ENCODE measurements around the gene ZNF76. TPM values are rescaled to one million over a fixed set of nuclear protein-coding genes. Genes with fewer than 3 reads are reported as not detected.

The ZNF76 gene
- total and polyA plus RNA-seq, 9 of the 15 experiments (the other 6 are each of a cell fraction or from before 2014, with no cell fraction given) = 1.2 to 17.8 (median 10.7) TPM

DNA sequence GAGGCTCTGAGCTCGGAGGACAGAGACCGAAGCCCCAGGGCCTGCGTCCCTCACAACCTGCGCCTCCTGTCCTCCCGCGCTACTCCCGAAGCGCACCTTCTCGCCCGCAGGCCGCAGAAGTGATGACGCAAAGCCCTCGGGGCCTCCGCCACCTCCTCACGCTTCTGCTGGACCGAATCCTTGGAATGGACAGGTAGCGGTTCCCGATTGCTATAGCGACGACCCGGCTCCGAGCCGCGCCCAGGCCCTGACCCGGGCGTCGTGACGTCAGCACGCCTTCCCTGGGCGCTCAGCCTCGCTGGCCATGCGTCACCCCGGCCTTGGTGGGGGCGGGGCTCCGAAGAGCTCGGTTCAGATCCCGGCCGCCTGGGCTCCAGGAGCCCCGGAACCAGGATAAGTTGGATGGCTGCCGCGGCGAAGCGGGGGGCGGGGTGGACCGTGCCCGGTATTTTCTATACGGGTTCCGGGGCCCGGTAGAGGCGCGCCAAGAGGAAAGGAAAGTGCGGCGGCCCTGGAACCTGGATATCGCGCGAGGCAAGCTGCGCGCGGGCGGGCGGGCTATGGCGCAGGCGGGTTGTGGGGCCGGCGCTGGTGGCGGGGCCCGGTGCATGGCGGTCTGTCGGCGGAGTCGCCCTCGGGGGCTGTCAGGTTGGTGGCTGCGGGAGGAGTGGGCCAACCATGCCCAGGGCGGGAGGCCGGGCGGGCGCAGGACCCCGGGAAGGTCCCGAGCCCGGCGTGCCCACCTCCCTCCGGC lies at the start of gene ZNF76 (continued):
- TF ChIP-seq, protein P1, sequence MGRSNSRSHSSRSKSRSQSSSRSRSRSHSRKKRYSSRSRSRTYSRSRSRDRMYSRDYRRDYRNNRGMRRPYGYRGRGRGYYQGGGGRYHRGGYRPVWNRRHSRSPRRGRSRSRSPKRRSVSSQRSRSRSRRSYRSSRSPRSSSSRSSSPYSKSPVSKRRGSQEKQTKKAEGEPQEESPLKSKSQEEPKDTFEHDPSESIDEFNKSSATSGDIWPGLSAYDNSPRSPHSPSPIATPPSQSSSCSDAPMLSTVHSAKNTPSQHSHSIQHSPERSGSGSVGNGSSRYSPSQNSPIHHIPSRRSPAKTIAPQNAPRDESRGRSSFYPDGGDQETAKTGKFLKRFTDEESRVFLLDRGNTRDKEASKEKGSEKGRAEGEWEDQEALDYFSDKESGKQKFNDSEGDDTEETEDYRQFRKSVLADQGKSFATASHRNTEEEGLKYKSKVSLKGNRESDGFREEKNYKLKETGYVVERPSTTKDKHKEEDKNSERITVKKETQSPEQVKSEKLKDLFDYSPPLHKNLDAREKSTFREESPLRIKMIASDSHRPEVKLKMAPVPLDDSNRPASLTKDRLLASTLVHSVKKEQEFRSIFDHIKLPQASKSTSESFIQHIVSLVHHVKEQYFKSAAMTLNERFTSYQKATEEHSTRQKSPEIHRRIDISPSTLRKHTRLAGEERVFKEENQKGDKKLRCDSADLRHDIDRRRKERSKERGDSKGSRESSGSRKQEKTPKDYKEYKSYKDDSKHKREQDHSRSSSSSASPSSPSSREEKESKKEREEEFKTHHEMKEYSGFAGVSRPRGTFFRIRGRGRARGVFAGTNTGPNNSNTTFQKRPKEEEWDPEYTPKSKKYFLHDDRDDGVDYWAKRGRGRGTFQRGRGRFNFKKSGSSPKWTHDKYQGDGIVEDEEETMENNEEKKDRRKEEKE (IDR thresholded peaks at IDR 0.05; ENCODE audit: borderline replicate concordance in 1 of 2, control insufficient read depth in 1 of 2, low read depth in 2 of 2, low read length in 1 of 2) = no peak
- TF ChIP-seq ZKSCAN1 (IDR thresholded peaks at IDR 0.05; ENCODE audit: low read depth, low read length) = peak; percentile 41
- no peak for TF ChIP-seq SRSF1 (IDR thresholded peaks at IDR 0.05; ENCODE audit: low read depth, low read length)
- TF ChIP-seq, protein P2, sequence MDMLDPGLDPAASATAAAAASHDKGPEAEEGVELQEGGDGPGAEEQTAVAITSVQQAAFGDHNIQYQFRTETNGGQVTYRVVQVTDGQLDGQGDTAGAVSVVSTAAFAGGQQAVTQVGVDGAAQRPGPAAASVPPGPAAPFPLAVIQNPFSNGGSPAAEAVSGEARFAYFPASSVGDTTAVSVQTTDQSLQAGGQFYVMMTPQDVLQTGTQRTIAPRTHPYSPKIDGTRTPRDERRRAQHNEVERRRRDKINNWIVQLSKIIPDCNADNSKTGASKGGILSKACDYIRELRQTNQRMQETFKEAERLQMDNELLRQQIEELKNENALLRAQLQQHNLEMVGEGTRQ (CRISPR knock-in tag; IDR thresholded peaks at IDR 0.05) = no peak
- no peak for TF ChIP-seq HNRNPUL1 (IDR thresholded peaks at IDR 0.05; ENCODE audit: low read length)
- peak; percentile 97 for TF ChIP-seq XRCC5 (IDR thresholded peaks at IDR 0.05; ENCODE audit: low read depth, low read length)
- TF ChIP-seq FOXJ2 (tag; IDR thresholded peaks at IDR 0.05) = peak; percentile 89
- TF ChIP-seq ARID1B (IDR thresholded peaks at IDR 0.05) = peak; percentile 65
- TF ChIP-seq MYBL2 (IDR thresholded peaks at IDR 0.05; ENCODE audit: low read depth) = no peak
- TF ChIP-seq MYBL2 (CRISPR knock-in tag; IDR thresholded peaks at IDR 0.05; ENCODE audit: borderline replicate concordance) = no peak
- TF ChIP-seq, protein P3, sequence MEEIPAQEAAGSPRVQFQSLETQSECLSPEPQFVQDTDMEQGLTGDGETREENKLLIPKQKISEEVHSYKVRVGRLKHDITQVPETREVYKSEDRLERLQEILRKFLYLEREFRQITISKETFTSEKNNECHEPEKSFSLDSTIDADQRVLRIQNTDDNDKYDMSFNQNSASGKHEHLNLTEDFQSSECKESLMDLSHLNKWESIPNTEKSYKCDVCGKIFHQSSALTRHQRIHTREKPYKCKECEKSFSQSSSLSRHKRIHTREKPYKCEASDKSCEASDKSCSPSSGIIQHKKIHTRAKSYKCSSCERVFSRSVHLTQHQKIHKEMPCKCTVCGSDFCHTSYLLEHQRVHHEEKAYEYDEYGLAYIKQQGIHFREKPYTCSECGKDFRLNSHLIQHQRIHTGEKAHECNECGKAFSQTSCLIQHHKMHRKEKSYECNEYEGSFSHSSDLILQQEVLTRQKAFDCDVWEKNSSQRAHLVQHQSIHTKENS (CRISPR knock-in tag; IDR thresholded peaks at IDR 0.05) = no peak
- TF ChIP-seq, protein P4, sequence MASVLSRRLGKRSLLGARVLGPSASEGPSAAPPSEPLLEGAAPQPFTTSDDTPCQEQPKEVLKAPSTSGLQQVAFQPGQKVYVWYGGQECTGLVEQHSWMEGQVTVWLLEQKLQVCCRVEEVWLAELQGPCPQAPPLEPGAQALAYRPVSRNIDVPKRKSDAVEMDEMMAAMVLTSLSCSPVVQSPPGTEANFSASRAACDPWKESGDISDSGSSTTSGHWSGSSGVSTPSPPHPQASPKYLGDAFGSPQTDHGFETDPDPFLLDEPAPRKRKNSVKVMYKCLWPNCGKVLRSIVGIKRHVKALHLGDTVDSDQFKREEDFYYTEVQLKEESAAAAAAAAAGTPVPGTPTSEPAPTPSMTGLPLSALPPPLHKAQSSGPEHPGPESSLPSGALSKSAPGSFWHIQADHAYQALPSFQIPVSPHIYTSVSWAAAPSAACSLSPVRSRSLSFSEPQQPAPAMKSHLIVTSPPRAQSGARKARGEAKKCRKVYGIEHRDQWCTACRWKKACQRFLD (CRISPR knock-in tag; IDR thresholded peaks at IDR 0.05) = no peak; the same call in 1 of the 2 replicates
- TF ChIP-seq SRSF3 (IDR thresholded peaks at IDR 0.05; ENCODE audit: insufficient read depth, low read length) = no peak
- no peak for TF ChIP-seq RFX7 (CRISPR knock-in tag; IDR thresholded peaks at IDR 0.05)
- TF ChIP-seq HMGN3 (IDR thresholded peaks at IDR 0.05; ENCODE audit: borderline replicate concordance, extremely low read depth, insufficient read length, low read depth, low read length) = peak; percentile 100
- TF ChIP-seq ETS2 (tag; IDR thresholded peaks at IDR 0.05; ENCODE audit: borderline replicate concordance, poor library complexity, severe bottlenecking) = no peak
- peak; percentile 16 to 88; a peak in 2 of 4 replicates for TF ChIP-seq TRIM24 (IDR thresholded peaks at IDR 0.05)
- peak; percentile 77 for TF ChIP-seq ATF1 (CRISPR knock-in tag; IDR thresholded peaks at IDR 0.05)
- TF ChIP-seq ATF1 (tag; IDR thresholded peaks at IDR 0.05) = peak; percentile 100
- TF ChIP-seq ZKSCAN3 (CRISPR knock-in tag; IDR thresholded peaks at IDR 0.05) = no peak
- TF ChIP-seq SAFB2 (IDR thresholded peaks at IDR 0.05; ENCODE audit: borderline replicate concordance, low read depth, low read length, severe bottlenecking) = no peak

All from K562 (cell line).